Left cardiac atrium (tissue), 4 donors: ENCODE data around the gene GOLGA8M. TPM values are rescaled to one million over a fixed set of nuclear protein-coding genes. Genes with fewer than 3 reads are reported as not detected.
"Not testable (repeated sequence)": the region's sequence is repeated elsewhere in the genome, so short reads cannot be mapped to it uniquely, and the experiment has no call there.

Experiments used
- ATAC-seq, 2 donors: fragments of 200-7000 bp; cut with Tn5 transposase; one replicate each; pipeline ENCODE4 v1.9.1; 2020; ENCODE audit warnings: mild to moderate bottlenecking in 2 of 2, moderate library complexity in 2 of 2
- DNase-seq: peaks from one replicate; pipeline ENCODE4 v3.0.0-alpha.2; 2020
- intact Hi-C, 2 donors: fragments of 100-400 bp; cut with DNase I; formaldehyde crosslinking; loops; one replicate each; pipeline versions ENCODE4 v1.14.1 to v1.15.1; 2022 to 2023
- total RNA-seq, 2 donors: library from RNA; stranded (reverse); fragmentation: NEBNext Ultra II Directional; extraction: Animal tissue kit (Norgen Biotek cat#: 25700); gene quantifications; one replicate each; pipeline ENCODE4 v1.2.1, GENCODE V29; 2021
- donor health status: DM: no; HTN: yes; CAD: no.
- donor health status: DM: no; HTN: yes; CAD: no; lungs with severe emphysema.
- donor health status: DM: yes; HTN: yes; CAD: no.
- donor health status: Dilated cardiomyopathy.

The GOLGA8M gene
- total RNA-seq, 2 donors from 2014 or later: 2.5 to 2.9 TPM

DNA sequence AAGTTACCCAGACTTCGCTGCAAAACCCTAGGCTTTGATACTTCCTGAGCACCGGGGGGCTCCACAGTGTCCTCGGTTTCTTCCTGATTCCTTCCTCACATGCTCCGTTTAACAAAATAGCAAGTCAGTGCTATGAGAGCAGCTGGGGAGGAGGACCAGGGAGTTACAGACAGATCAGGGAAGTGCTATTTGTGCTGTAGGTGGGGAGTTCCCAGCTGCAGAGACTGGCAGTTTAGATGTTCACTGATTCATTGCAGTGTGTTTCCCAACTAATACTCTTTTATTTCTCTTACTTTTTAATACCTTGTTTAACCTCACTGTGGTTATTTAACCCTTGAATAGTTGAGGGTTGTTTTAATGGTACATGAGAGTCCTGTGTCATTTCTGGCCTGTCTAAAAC lies 45.8 kb downstream of the GOLGA8M start:
- intact Hi-C loops, DNase-seq: not testable (repeated sequence)

DNA sequence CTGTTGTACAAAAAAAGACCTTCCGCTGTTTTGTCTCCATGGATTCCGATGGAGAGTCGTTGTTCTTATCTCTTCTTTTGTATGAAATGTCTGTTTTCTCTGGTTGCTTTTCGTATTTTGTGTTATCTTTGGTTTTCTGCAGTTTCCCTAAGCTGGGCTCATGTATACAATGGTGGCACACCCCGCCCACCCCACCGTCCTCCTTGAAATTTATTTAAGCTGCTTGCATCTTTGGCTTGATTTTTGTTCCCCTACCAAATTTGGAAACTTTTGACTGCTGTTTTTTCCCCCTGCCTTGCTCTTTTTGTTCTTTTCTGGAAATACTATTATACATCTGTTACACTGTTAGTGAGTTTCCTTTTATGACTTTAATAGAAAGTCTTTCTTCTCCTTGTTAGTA lies 47.6 kb downstream of the GOLGA8M start:
- ATAC-seq, DNase-seq, intact Hi-C loops: not testable (repeated sequence)

More for the DNA sequence above, 45.8 kb downstream of the GOLGA8M start:
- not testable (repeated sequence) for ATAC-seq

DNA sequence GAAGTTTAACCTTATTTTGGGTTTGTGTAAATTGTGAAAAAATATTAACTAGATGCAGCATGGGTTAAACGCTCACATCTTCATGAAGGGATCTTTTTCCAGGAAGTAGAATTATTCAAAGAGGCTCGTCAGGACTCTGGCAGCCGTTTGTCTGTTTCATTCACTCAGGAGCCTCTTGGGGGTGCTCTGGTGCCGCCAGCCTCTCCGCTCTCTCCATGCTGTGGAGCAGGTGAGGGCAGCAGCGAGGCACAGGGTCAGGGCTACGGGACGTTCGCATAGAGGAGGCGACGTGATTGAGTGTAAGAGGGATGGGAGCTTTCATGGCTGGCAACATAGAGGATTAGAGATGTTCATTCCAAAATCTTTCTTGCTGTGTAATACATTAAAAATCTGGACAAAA lies 48.5 kb downstream of the GOLGA8M start:
- DNase-seq, intact Hi-C loops: not testable (repeated sequence)
- peak; percentile 38 to 46 for ATAC-seq

DNA sequence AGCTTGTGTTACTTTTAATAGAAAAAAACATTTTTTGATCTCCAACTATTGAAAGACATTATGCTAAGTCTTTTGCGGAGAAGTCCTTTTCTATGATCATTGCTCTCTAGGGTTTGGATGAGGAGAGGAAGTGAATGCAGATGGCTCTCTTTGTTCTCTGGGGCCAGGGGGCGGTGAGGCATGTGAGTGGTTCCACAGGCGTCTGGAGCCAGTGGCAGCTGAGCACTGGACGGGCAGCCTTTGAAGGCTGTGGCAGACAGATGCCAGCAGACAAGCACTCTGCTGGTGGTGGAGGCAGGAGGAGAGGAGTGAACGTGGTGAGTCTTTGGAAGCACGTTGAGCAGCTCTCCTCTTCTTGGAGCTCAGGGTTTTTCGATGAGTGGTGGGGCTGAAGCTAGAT lies 51.5 kb downstream of the GOLGA8M start:
- peak in 1 of 2 donors; percentile 16 for ATAC-seq
- DNase-seq, intact Hi-C loops: not testable (repeated sequence)

DNA sequence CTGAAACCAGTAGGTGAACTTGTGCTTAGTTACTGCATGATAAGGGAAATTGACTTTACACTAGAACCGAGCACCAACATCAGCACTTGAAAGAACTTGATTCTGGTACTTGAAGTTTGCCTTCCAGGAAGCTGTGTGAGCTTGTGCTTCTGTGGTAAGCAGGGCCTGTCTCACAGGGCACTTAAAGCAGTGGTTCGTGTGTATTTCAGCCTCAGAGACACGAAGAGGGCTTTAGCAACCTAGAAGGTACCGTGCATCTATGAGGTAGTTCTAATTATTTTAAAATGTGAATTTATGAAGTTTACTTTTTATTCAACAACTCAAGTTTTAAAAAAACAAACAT lies 56.2 kb downstream of the GOLGA8M start:
- DNase-seq, ATAC-seq, intact Hi-C loops: not testable (repeated sequence)

DNA sequence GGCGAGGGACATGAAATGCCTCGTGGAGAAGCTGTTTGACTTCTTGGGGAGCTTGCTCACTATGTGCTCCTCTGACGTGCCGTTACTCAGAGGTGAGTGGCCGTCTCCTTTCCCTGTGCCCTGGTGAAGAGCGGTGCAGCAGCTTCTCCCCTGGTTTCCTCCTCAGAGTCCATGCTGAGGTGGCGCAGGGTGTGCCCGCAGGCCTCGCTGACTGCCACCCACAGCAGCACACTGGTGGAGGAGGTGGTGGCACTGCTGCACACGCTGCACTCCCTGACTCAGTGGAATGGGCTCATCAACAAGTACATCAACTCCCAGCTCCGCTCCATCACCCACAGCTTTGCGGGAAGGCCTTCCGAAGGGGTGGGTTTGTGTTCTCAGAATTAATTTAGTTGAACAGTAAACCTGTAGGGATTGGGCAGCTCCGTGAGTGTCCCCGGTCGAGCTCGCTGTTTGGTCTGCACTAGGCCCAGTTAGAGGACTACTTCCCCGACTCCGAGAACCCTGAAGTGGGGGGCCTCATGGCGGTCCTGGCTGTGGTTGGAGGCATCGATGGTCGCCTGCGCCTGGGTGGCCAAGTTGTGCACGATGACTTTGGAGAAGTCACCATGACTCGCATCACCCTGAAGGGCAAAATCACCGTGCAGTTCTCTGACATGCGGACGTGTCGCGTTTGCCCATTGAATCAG lies 56.7 kb downstream of the GOLGA8M start:
- DNase-seq, intact Hi-C loops, ATAC-seq: not testable (repeated sequence)

DNA sequence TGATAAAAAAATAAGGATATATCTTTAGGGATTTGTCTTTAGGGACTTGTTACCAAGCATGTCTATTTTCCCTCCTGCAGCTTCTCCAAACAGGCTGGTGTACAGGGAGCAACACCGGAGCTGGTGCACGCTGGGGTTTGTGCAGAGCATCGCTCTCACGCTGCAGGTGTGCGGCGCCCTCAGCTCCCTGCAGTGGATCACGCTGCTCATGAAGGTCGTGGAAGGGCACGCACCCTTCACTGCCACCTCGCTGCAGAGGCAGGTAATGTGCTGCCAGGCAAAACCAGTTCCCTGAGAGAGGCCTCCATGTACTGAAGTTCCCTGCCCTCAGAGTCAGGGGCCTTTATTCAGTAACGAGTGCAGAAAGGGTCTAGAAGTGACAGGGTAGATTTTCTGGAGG lies 58.0 kb downstream of the GOLGA8M start:
- intact Hi-C loops, DNase-seq, ATAC-seq: not testable (repeated sequence)

DNA sequence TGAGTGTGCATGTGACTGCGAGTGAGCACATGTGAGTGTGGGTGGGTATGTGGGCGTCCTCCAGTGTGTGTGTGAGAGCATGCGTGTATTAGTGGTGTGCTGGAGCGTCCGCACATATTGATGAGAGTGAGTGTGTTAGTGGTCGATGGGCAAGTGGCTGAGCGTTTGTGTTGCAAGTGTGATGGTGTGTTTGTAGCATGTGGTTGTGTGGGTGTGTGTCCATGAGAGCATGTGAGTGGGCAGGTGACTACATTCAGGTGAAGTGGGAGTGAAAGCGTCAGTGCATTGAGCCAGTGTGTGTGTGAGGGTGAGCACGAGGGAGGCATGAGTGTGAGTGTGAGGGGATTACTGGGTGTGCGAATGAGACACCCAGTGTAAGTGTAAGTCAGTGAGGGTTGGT lies 59.7 kb downstream of the GOLGA8M start:
- DNase-seq, ATAC-seq, intact Hi-C loops: not testable (repeated sequence)

Other genes starting within 250 kb of the GOLGA8M start
- gene GOLGA8G, start 179.4 kb downstream of the GOLGA8M start, total RNA-seq: not detected
- gene GOLGA6L25, start 158.9 kb downstream of the GOLGA8M start, total RNA-seq: not detected
- gene GOLGA6L7, start 136.2 kb upstream of the GOLGA8M start, total RNA-seq: not detected
- gene APBA2, start 173.6 kb upstream of the GOLGA8M start, total RNA-seq: under 1 TPM; 0.73 to 0.85 TPM